Testis (tissue), 2 donors: ENCODE data around the gene KIF1A.

Experiments used
- CTCF ChIP-seq, 3 experiments: fragments of 450-650 bp in 2 of 3; fragments of 200-600 bp in 1 of 3; sonication (generic) in 1 of 3; IDR thresholded peaks; one replicate each; pipeline ENCODE4 v1.5.1; 2016 to 2019; ENCODE audit warnings: antibody characterized with exemption in 3 of 3, mild to moderate bottlenecking in 2 of 3, moderate library complexity in 1 of 3
- POLR2A ChIP-seq: fragments of 450-650 bp; IDR thresholded peaks from one replicate; pipeline ENCODE4 v1.6.1; 2017; ENCODE audit warnings: antibody characterized with exemption, mild to moderate bottlenecking, moderate library complexity

GRCh38 chr2:240764605-240765004 lies 55.4 kb downstream of the KIF1A start:
- TF ChIP-seq POLR2A, result no peak
- no peak for TF ChIP-seq CTCF (IDR thresholded peaks at IDR 0.05)
